PFSK-1 (cell line): Measurements from ENCODE around the gene ASPHD2.

ENCODE experiments used
- FOXP2 ChIP-seq: optimal IDR thresholded peaks from 2 replicates; pipeline ENCODE3; 2011; ENCODE audit warnings: borderline replicate concordance, control low read depth, inconsistent platforms; ENCODE audit not compliant: insufficient read depth; ENCODE audit errors: extremely low read length, extremely low read depth
- POLR2AphosphoS5 ChIP-seq: IDR thresholded peaks from 2 replicates; pipeline ENCODE4 v1.6.1; 2012; ENCODE audit warnings: low read depth, mild to moderate bottlenecking, control low read depth, low read length, moderate library complexity
- REST ChIP-seq, 2 experiments: IDR thresholded peaks; 2 replicates each; pipeline versions ENCODE4 v1.6.1 to v1.8.0; 2011 to 2012; ENCODE audit warnings: low read depth in 2 of 2, low read length in 2 of 2, control low read depth in 1 of 2, inconsistent platforms in 1 of 2, mild to moderate bottlenecking in 1 of 2, moderate library complexity in 1 of 2; ENCODE audit not compliant: insufficient read depth in 1 of 2
- SIN3A ChIP-seq: IDR thresholded peaks from 2 replicates; pipeline ENCODE4 v1.6.1; 2012; ENCODE audit warnings: mild to moderate bottlenecking, low read length, moderate library complexity, borderline replicate concordance; ENCODE audit not compliant: insufficient read depth
- TAF1 ChIP-seq: IDR thresholded peaks from 2 replicates; pipeline ENCODE4 v1.6.1; 2012; ENCODE audit warnings: low read length, control low read depth, borderline replicate concordance; ENCODE audit not compliant: insufficient read depth

DNA sequence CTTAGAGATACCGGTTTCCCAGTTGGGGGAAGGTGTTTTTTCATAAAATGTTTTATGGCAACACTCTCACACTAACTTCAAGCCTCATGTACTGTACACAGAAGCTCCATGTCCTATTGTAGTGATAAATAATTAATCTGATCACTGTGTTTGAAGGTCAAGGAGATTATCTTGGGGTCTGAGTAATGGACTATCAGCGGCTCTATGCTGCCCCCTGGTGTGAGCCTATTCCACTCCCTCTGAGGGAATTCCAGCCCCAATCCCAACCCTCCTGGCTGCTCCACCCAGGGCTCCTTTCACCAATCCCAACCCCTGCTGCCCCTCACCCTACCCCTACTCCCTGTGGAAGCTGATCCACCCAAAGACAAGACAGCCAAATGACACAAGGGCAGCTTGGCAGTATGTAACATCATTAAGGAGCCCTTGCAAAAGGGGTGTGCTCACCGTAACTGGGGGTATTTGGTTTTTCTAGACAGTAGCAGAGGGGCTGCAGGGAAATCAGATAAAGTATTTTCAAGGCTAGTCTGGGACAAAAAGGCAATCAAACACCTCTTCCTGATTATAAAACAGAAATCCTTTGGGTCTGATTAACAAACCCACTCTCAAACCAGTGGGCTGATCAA, 32.2 kb downstream of the ASPHD2 start:
- no peak for TF ChIP-seq SIN3A
- TF ChIP-seq POLR2AphosphoS5: no peak
- no peak for TF ChIP-seq TAF1
- TF ChIP-seq REST (IDR thresholded peaks at IDR 0.05; ENCODE audit: insufficient read depth in 1 of 2, low read depth in 2 of 2, low read length in 2 of 2): no peak
- no peak for TF ChIP-seq FOXP2
